Measurements from ENCODE around the gene MAP2K3. TPM values are rescaled to one million over a fixed set of nuclear protein-coding genes. Genes with fewer than 3 reads are reported as not detected.

Gene MAP2K3
- total and polyA plus RNA-seq, 2 donors (not counting 3 experiments of a cell fraction or from before 2014, with no cell fraction given) = 15.3 to 36.3 TPM

GRCh38 chr17:21357281-21357680 lies 72.8 kb downstream of the MAP2K3 start:
- intact Hi-C loops (cut with micrococcal nuclease) (no loop called here), dilution Hi-C loops (cut with MboI; ENCODE audit: extremely low pct_ligation_motif_present, low sequenced_read_pairs) (no loop called here)
- TF ChIP-seq GATA2 (IDR thresholded peaks at IDR 0.05; ENCODE audit: insufficient read depth, insufficient read length, low read depth, low read length) = no peak
- no peak for TF ChIP-seq POLR2A (IDR thresholded peaks at IDR 0.05; ENCODE audit: low read depth, low read length)
- no peak for TF ChIP-seq JUN (IDR thresholded peaks at IDR 0.05; ENCODE audit: borderline replicate concordance, insufficient read depth, insufficient read length, low read depth)
- no peak for TF ChIP-seq EZH2 (IDR thresholded peaks at IDR 0.05; ENCODE audit: borderline replicate concordance, low read depth, low read length, severe bottlenecking)
- TF ChIP-seq MAX (IDR thresholded peaks at IDR 0.05; ENCODE audit: insufficient read depth, insufficient read length) = no peak
- TF ChIP-seq MYC (IDR thresholded peaks at IDR 0.05; ENCODE audit: low read depth, low read length) = no peak
- TF ChIP-seq CTCF (IDR thresholded peaks at IDR 0.05; ENCODE audit: extremely low read depth in 1 of 2, insufficient read depth in 1 of 2, low read depth in 1 of 2, low read length in 2 of 2) = no peak
- TF ChIP-seq POLR2AphosphoS5 (IDR thresholded peaks at IDR 0.05; ENCODE audit: insufficient read depth, low read depth, low read length) = no peak
- TF ChIP-seq FOS (IDR thresholded peaks at IDR 0.05; ENCODE audit: borderline replicate concordance, insufficient read depth, low read length) = no peak
- Histone ChIP-seq H3K27me3 (ENCODE audit: control insufficient read depth in 2 of 2, insufficient read depth in 2 of 2, low read length in 2 of 2) (no peaks in the 10 kb centered on the region), H3K79me2 (ENCODE audit: control insufficient read depth, insufficient read depth, low read length) (no peaks in the 10 kb centered on the region), H3K9me3 (replicated peaks; ENCODE audit: control insufficient read depth, insufficient read depth, low read length) (no peaks in the 10 kb centered on the region), H3K4me3 (replicated peaks in 1 of 3; ENCODE audit: insufficient read depth in 1 of 3, low read depth in 1 of 3, low read length in 3 of 3) (no peak overlapping the region), H3K9ac (replicated peaks; ENCODE audit: extremely low read depth, insufficient read depth, low read length) (no peak overlapping the region), H3K4me1 (ENCODE audit: control insufficient read depth, extremely low read depth, insufficient read depth, low read length) (no peaks in the 10 kb centered on the region), H2AFZ (ENCODE audit: low read depth, low read length) (no peak overlapping the region), H3K4me2 (ENCODE audit: insufficient read depth, low read length) (no peak overlapping the region), H3K36me3 (ENCODE audit: control insufficient read depth in 2 of 2, extremely low read depth in 1 of 2, insufficient read depth in 2 of 2, low read length in 2 of 2) (no peaks in the 10 kb centered on the region), H3K27ac (ENCODE audit: insufficient read depth, low read depth, low read length) (no peak overlapping the region), H3K9me1 (replicated peaks; ENCODE audit: control insufficient read depth, extremely low read depth, insufficient read depth, low read length) (no peaks in the 10 kb centered on the region), H4K20me1 (replicated peaks; ENCODE audit: control insufficient read depth, extremely low read depth, insufficient read depth, low read length) (no peaks in the 10 kb centered on the region)
- CTCF ChIA-PET = no interaction called here
- no peak for FAIRE-seq
- DNase-seq (ENCODE audit: low read depth, low spot score) = no peak
- POLR2A ChIA-PET = no interaction called here
- BruUV-seq (replicated peaks) = no TSS peak

All from endothelial cell of umbilical vein (primary cell).